HEK293T (cell line): ENCODE measurements around the gene PTEN.

Experiments
- ARNT ChIP-seq: fragments of 450-650 bp; IDR thresholded peaks from 2 replicates; pipeline ENCODE4 v1.6.1; 2017; ENCODE audit warnings: mild to moderate bottlenecking
- CTBP1 ChIP-seq: fragments of 450-650 bp; IDR thresholded peaks from 2 replicates; pipeline ENCODE4 v1.6.1; 2016; ENCODE audit warnings: borderline replicate concordance
- FOXA1 ChIP-seq: fragments of 450-650 bp; IDR thresholded peaks from 2 replicates; pipeline ENCODE4 v1.6.1; 2016; ENCODE audit warnings: mild to moderate bottlenecking
- FOXK2 ChIP-seq: fragments of 450-650 bp; IDR thresholded peaks from 2 replicates; pipeline ENCODE4 v1.6.1; 2016; ENCODE audit warnings: mild to moderate bottlenecking
- FOXM1 ChIP-seq: fragments of 450-650 bp; IDR thresholded peaks from 2 replicates; pipeline ENCODE4 v1.6.1; 2017; ENCODE audit warnings: mild to moderate bottlenecking, borderline replicate concordance
- LEF1 ChIP-seq: fragments of 450-650 bp; IDR thresholded peaks from 2 replicates; pipeline ENCODE4 v1.6.1; 2017; ENCODE audit warnings: mild to moderate bottlenecking, borderline replicate concordance
- SUZ12 ChIP-seq: fragments of 450-650 bp; IDR thresholded peaks from 2 replicates; pipeline ENCODE4 v1.6.1; 2016; ENCODE audit warnings: mild to moderate bottlenecking
- TARDBP ChIP-seq: fragments of 450-650 bp; IDR thresholded peaks from 2 replicates; pipeline ENCODE4 v1.6.1; 2016

DNA sequence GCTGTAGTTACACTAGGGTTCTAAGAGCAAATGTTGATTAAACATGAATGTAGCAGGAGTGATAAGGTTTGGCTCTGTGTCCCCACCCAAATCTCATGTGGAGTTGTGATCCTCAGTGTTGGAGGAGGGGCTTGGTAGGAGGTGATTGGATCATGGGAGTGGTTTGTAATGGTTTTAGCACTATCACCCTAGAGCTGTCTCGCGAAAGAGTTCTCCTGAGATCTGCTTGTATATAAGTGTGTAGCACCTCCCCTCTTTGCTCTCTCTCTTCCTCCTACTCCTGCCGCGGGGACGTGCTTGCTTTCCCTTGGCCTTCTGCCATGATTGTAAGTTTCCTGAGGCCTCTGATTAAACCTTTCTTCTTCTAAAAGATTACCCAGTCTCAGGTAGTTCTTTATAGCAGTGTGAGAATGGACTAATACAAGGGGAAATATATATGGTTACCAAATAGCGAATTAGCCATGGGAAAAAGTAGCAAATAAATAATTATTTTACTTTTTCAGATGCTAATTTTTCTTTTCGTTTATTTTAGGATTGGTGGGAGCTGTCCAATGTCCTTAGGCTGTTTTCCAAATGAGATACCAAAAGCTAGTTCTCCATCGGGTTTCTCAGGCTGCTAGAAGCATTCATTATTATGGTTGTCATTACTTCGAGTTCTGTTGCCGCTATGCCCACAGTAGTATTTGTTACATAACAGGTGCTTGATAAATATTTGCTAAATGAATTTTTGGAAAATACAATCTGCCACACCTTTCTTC, 58.7 kb downstream of the PTEN start:
- TF ChIP-seq CTBP1 (no peak), TARDBP (no peak), FOXK2 (no peak), FOXM1 (no peak), SUZ12 (no peak), LEF1 (no peak), FOXA1 (no peak), ARNT (no peak)
